GM18858 (cell line): ENCODE data around the gene HSPA12B.

Experiments used
- ATAC-seq: cut with Tn5 transposase; IDR thresholded peaks from one replicate; pipeline ENCODE4 v1.9.1; 2021; ENCODE audit not compliant: unreplicated experiment

The HSPA12B gene, protein sequence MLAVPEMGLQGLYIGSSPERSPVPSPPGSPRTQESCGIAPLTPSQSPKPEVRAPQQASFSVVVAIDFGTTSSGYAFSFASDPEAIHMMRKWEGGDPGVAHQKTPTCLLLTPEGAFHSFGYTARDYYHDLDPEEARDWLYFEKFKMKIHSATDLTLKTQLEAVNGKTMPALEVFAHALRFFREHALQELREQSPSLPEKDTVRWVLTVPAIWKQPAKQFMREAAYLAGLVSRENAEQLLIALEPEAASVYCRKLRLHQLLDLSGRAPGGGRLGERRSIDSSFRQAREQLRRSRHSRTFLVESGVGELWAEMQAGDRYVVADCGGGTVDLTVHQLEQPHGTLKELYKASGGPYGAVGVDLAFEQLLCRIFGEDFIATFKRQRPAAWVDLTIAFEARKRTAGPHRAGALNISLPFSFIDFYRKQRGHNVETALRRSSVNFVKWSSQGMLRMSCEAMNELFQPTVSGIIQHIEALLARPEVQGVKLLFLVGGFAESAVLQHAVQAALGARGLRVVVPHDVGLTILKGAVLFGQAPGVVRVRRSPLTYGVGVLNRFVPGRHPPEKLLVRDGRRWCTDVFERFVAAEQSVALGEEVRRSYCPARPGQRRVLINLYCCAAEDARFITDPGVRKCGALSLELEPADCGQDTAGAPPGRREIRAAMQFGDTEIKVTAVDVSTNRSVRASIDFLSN

DNA sequence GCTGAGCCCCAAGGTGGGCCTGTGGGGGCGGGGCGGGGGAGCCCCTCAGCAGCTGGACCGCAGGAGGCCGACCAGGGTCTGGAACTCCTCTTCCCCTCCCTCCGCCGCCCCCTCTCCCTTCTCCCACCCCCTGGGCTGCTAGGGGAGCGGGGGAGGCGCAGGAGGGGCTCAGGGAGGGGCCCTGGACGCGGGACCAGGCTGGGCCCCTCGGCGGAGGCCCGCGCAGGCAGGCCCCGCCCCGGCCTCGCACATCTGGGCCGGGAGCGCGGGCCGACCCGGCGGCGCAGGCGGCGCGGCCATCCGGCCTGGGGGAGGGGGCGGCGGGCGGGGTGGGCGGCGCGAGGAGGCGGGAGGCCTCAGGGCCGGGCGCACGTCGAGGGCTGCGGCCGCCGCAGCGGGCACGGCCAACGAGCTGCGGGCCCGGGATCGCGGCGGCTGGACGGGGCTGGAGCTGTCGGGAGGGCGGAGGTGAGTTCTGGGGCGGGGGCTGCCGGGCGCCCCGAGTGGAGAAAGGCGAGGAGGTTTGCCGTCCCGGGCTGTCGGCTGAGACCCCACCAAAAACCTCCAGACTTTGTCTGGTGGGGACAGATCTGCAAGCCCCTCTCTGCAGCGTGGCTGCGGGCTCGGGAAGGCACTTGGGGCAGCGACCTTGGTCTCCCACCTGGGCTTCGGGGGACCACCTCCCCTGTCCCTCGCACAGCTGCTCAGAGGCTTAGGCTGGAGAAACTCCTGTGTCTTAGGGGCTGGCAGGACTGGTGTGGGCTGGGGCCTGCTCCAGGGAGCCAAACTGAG lies at the start of gene HSPA12B:
TSS of gene HSPA12B (plus strand) at position 359 of the 792 bp plus-strand sequence. CDS start 5,990 bp downstream, outside the sequence.
- no peak for ATAC-seq

DNA sequence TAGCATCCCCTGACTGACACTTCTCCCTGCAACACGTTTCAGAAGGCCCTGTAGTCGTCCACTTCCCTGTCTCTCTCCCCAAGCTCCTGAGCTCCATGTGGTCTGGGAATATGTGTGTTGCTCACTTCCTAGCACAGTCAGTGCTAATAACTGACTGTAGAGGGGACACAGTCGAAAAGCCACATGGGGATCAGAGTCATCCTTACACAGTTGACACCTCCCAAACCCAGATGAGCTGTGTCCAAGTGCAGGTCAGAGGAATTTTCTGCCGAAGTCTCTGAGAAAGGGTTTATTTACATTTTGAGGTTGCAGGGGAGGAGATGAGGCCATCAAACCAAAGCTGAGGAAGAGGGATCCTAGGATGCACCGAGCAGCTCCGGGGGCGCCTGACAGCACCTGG lies 47.1 kb upstream of the HSPA12B start:
- no peak for ATAC-seq

DNA sequence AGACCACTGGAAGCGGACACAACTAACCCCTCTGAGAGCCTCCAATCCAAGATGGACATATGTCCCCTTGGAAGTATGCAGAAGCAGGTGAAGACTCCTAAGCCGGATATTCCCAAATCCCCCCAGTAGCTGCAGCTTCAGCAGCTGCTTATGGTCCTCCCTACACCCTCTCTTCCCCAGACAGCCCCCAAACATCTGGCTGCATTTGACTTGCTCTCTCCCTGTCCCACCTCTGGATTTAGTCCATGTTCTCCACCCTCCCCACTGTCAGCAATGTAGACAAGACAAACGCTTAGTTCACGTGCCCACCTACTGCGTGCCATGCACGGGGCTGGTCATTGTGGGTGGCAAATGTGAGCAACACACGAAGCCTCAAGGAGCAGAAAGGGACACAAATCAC lies 46.1 kb upstream of the HSPA12B start:
- no peak for ATAC-seq

DNA sequence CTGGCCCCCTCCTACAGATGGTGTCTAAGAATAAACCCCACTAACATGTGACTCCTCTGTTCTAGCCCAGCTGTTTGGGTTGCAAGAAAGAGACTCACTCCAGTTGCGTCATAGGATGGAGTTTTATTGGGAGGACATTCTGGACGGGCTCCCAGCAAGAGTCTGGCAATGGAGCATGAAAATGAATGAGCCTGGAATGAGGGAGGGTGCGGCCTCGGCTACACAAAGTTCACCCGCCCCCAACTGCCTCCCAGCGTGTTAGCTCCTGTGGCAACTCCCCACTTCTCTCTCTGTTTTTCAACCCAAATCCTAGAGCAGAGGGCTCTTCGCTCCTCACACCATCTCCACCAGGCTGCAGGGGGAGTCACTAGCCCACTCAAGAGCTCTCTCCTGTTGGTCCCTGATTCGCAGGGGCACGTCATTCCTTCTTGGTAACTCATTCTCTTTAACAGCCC lies 45.6 kb upstream of the HSPA12B start:
- no peak for ATAC-seq

DNA sequence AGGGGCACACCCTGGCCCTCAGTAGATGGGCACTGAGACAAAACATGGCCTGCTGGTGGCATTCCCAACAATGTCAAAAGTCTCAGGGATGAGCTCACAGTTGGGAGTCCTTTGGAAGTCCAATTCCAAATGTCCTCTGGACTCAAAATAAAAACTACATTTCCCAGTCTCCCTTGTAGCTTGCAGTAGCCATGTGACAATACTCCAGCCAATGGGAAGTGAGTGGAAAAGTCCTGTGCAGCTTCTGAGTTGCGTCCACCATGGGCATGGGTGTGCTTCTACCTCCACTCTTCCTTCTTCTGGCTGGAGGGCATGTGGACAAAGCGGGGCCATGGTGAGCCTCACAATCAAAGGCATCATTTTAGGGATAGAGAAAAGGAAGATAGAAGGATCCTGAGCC lies 44.8 kb upstream of the HSPA12B start:
- ATAC-seq, result no peak

DNA sequence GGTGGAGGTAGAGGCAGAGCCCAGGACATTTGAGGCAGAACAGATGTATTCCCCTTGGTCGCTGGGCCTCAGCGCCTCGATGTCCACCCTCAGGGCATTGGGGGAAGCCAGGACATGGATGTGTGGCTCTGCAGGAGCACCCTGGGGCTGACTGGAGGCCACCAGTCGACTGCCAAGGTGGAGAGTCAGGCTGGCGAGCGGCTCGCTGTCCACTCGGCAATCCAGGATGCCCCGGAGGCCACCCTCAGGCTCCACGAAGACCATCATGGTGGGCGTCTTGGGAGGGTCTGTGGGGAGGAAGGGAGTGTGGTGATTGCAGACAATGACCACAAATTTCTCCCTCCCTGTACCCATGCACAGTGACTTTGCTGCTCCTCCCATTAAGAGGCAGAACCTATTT lies 42.5 kb upstream of the HSPA12B start:
- no peak for ATAC-seq

DNA sequence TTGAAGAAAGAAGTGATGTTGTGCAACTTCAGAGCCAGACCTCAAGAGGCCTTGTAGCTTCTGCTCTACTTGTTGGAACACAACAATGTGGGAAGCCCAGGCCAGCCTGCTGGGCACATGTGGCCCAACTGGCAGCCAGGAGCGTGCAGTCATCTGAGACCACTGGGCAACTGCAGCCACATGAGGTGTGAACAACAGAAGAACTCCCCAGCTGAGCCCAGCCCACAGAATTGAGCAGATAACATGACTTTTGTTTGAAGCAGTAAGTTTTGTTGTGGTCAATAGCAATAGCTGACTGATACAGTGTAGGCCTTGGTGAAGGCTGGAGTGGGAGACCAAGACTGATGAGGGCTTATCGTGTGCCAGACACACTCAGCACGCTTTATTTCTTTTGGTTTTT lies 42.1 kb upstream of the HSPA12B start:
- ATAC-seq, result no peak

DNA sequence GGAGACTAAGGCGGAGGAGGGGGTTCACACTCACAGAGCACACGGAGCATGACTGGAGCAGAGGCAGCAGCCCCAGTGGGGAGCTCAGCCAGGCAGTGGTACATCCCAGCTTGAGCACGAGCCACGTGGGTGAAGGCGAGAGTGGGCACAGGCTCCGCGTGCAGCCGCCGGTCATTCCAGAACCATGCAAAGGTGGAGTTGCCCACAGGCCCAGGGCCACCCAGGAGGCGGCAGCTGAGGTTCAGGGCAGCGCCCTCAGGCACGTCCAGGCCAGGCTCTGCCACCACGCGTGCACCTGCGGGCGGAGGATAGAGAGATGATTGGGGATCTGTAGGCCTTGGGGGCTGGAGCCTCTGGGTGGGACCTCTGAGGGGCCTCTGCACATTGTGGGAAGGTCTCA lies 41.2 kb upstream of the HSPA12B start:
- ATAC-seq, result no peak

DNA sequence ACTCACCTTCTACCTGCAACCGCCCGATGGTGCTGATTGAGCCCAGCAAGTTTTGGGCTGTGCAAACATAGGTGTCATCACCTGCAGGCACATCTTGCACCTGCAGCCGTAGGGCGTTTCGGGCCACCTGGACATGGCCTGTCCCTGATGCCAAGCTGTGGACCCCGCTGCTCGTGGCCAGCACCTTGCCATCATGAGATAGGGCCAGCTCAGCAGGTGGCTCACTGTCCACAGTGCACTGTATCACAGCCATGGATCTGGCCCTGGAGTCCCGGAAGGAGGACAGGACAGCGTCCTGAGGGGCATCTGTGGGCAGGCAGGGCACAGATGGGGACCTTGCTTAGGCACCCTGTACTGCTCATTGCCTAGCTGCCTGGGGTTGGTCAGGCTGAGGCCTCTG lies 40.6 kb upstream of the HSPA12B start:
- ATAC-seq, result no peak

DNA sequence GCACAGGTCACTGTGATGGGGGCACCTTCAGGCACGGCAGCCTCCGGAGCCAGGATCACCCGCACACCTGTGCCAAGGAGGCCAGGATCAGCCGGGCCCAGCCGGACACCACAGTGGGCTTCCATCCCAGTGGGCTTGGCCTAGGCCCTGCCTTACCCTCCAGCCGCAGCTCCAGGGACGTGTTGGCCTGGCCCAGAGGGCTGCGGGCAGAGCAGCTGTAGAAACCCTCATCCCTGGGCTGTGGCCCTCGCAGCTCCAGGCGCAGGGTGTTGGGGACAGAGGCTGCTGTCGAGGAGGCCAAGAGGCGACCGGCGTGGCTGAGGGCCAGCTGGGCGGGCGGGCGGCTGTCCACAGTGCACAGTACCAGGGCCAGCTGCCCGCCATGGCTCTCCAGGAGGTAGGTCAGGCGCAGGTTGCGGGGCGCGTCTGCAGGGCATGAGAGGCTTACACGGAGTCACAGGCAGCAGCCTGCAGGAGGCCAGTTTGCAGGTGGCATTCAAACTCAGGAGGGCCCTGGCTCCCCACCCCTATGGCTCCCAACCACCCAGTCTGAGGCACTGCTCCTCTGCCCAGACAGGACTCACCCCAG lies 39.7 kb upstream of the HSPA12B start:
- no peak for ATAC-seq

DNA sequence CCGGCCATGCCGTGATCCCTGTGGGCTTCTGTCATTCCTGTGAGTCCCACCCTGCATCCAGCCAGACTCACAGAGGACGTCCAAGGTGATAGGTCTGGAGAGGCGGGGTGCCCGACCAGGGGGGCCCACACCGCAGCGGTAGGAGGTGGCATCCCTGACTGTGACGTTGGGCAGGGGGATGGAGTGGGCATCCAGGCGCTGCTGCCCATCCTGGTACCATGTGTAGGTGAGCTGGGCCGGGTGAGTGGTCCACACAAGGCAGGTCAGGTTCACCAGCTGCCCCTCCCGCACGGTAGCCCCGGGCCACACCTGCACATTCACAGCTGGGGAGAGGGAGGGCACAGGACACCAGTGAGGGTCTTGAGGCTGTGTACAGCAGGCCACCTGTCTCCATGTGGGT lies 39.1 kb upstream of the HSPA12B start:
- ATAC-seq, result no peak

DNA sequence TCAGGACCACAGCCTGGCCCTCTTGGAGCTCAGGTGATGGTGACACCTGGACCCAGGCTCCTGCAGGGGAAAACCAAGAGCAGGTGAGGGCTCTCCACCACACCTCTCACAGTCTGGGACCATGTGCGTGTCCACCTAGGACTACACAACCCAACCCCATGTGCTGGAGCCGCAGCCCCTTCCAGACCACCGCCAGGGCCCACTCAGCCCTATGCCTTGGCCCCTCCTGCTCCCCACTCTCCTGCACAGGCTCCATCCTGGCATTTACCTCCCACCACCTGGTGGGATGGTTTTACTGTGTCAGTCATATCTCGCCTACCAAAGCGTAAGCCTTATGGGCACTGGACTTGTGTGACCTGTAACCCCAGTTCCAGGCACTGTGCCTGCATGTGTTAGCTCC lies 37.6 kb upstream of the HSPA12B start:
- no peak for ATAC-seq

DNA sequence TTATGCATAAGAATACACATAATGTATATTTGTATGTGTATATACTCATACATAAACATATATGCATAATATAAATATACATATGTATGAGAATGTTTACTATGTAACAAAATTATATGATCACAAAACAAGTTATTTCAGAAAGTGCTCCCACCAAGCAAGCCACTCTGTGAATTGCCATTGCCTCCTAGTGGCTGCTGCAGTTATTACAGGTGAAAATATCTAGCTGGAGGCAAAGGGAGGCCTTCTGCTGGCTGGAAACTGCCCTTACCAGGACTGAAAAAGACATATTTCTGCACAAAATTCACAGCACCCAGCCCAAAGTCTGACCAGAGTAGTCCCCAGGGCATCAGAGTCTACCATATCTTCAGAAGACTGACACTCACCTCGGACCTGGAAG lies 36.3 kb upstream of the HSPA12B start:
- no peak for ATAC-seq

DNA sequence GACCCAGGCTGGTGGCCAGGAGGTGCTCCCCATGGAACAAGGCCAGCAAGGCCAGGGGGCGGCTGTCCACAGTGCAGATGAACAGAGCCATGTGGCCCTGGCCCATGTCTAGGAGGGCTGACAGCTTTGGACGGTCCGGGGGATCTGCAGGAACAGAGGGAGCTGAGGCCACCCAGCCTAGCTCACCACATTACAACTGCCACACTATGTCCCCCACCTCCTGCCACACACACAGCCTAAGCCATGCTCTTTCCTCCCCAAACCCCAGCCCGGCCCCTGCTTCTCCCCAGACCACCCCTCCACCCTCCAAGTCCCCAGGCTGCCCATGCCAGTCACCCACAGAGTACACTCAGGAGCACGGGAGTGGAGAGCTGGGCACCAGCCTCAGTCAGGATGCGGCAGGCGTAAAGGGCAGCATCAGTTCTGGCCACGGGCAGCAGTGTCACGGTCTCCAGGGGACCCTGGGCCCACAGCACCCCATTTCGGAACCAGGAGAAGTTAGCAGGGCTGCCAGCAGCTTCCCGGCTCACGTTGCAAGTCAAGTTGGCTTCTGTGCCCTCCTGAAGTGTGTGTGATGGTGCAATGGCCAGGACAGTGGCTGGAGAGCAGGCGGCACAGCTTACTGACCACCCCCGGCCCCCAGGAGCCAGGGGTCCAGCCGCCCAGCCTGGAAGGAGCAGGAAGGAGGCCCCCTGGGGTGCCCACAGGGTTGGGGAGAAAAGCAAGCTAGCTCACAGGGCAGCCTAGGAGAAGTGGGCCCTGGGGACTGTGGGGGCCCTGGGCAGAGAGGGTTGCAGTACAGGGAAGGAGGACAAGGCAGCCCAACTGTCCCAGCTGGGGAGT lies 35.5 kb upstream of the HSPA12B start:
- ATAC-seq, result no peak

DNA sequence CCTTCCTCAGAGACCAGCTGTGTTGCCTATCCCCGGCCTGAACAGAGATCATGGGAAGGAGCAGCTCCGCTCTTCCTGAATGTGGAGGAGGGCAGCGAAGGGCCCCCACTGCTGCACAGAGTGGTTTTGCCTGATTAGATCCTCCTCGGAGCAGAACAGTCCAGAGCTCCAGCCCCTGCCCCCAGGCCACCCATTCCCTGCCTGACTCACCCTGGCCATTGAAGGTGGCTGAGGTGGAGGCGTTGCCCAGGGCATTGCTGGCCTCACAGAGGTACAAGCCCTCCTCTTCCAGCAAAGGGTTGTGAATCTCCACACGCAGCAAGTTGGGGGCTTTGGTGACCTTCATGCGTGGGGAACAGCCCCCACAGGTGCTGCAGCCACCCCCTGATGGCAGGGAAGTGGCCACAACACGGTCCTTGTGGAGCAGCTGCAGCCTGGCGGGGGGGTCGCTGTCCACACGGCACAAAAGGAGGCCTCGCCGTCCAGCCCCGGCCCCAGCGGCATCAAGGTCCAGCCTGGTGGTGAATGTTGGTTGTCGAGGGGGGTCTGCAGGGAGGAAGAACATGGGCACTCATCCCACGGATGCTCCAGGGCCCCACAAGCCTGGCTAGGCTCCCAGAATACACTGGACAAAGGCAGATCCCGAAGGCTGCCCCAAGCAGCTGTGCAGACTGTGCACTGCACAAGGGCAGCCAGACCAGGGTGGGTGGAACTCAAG lies 34.7 kb upstream of the HSPA12B start:
- ATAC-seq, result no peak

DNA sequence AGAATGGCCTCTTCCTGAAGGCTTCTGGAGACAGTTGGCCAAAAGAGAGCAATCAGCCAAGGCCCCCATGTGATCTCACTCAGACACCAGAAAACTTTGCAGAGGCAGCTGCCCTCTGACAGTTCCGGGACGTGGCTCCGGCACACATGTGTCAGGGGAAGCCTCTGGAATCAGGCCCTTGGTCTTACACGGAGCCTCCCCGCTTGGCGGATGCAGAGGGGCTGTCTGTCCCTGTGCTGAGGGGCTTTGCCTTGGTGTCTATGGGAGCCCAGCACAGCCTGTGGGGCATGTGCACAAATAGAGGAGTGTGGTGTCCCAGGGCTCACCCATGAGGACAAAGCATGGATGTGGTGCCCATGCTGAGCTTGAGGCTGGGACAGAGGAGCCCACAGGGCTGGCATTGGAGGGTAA lies 33.9 kb upstream of the HSPA12B start:
- ATAC-seq, result no peak

DNA sequence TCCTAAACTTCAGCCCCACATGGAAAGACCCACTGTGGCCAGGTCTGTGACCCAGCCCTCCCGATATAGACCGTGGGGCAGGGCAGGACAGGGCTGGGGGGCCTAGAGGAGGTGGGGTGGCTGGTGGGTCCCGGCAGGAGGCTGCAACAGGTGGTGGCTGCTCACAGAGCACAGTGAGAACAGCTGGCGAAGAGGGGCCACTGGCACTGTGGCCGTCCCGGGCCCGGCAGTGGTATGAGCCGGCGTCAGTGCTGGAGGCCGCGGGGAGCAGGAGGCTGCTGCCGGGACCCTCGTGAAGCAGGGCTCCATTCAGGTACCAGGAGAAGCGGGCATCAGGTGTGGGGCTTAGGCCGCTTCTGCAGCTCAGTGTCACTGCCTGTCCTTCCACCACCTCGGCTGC lies 33.4 kb upstream of the HSPA12B start:
- no peak for ATAC-seq

DNA sequence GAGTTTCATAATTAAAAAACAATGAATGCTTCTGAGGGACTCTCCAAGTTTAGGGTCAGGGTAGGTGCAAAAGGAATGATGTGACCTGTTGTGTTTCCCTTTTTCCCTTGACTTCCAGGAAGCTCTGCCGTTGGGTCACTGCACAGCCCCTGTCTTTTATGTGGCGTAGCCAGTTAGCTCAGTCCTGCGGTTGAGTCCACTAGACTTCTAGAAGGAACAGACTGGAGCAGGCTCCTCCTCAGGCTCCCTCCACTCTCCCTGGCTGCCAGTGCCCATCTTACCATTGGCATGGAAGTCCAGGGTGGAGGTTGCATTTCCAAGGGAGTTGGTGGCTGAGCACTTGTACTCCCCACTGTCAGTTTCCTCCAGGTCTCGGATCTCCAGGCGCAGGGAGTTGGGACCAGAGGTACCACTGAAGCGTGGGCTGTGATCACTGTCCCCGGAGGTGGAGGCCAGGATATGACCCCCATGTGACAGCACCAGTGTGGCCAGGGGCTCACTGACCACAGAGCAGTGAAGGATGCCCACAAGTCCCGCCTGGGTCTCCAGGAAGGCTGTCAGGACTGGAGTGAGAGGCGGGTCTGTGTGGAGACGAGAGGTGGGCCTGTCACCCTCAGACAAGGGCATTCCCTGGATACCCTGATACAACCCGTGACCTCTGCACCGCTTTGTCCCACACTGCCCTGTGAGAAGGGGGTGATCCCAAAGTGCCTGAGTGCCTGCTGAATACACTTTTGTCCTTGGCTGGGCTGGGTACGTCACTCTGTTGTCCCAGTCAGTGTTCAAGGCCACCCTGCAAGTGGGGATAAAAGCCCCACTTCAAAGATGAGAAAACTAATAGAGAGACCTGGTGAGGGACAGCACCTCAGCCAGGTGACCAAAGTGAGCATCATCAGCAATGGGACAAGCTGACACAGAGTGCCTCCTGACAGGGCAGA lies 31.2 kb upstream of the HSPA12B start:
- ATAC-seq, result no peak
